Endothelial cell of umbilical vein (primary cell): ENCODE results near the gene SPACDR. TPM values are rescaled to one million over a fixed set of nuclear protein-coding genes. Genes with fewer than 3 reads are reported as not detected.

ENCODE experiments used
- BruUV-seq: library from RNA; stranded (reverse); fragments of 400-500 nt; replicated peaks from 2 replicates; lab custom pipeline; 2021; lab: Mats Ljungman, UMichigan
- CTCF ChIA-PET: fragments of 300-600, 350-600 bp; sonication (Branson Sonifier 250); formaldehyde crosslinking; loops from one replicate; lab custom pipeline; 2021; ENCODE audit warnings: antibody characterized with exemption, inconsistent platforms; lab: Charles Lee
- POLR2A ChIA-PET: fragments of 300-600, 350-600 bp; sonication (Branson Sonifier 250); formaldehyde crosslinking; loops from one replicate; lab custom pipeline; 2021; ENCODE audit warnings: antibody characterized with exemption, inconsistent platforms; lab: Charles Lee
- DNase-seq: peaks from one replicate; pipeline ENCODE4 v3.0.0-alpha.2; 2011; ENCODE audit warnings: low read depth, low spot score
- FAIRE-seq: peaks from 2 replicates; lab custom pipeline; 2011; peaks lifted over from hg19 to GRCh38; lab: Jason Lieb, UNC
- H2AFZ ChIP-seq: 2 replicates; pipeline ENCODE4 v1.6.0; 2012; ENCODE audit warnings: low read depth, low read length, control low read depth, inconsistent platforms
- H3K27ac ChIP-seq: 2 replicates; pipeline ENCODE4 v1.5.1; 2011; ENCODE audit warnings: low read depth, mild to moderate bottlenecking, control low read depth, low read length, moderate library complexity; ENCODE audit not compliant: insufficient read depth
- H3K27me3 ChIP-seq, 2 experiments: 2 replicates each; pipeline versions ENCODE4 v1.6.0 to v1.6.1; 2011; ENCODE audit warnings: low read length in 2 of 2, mixed read lengths in 1 of 2; ENCODE audit not compliant: control insufficient read depth in 2 of 2, insufficient read depth in 2 of 2
- H3K36me3 ChIP-seq, 2 experiments: 2 replicates in 1 of 2; 3 replicates in 1 of 2; pipeline ENCODE4 v1.5.1; 2011; ENCODE audit warnings: low read length in 2 of 2, mild to moderate bottlenecking in 1 of 2, moderate library complexity in 1 of 2; ENCODE audit not compliant: control insufficient read depth in 2 of 2, insufficient read depth in 2 of 2; ENCODE audit errors: extremely low read depth in 1 of 2
- H3K4me1 ChIP-seq: 3 replicates; pipeline ENCODE4 v1.5.1; 2011; ENCODE audit warnings: mild to moderate bottlenecking, low read length; ENCODE audit not compliant: control insufficient read depth, insufficient read depth; ENCODE audit errors: extremely low read depth
- H3K4me2 ChIP-seq: 2 replicates; pipeline ENCODE4 v1.6.1; 2011; ENCODE audit warnings: low read length, control low read depth, mixed read lengths; ENCODE audit not compliant: insufficient read depth
- H3K4me3 ChIP-seq, 3 experiments: fragments of 200-600 bp in 1 of 3; sonication (generic), shearing (Covaris generic) in 1 of 3; replicated peaks in 1 of 3; 2 replicates each; pipeline ENCODE4 v1.5.1; 2011 to 2016; ENCODE audit warnings: control low read depth in 3 of 3, low read length in 3 of 3, mild to moderate bottlenecking in 2 of 3, inconsistent platforms in 1 of 3, low read depth in 1 of 3, moderate library complexity in 1 of 3; ENCODE audit not compliant: insufficient read depth in 1 of 3
- H3K79me2 ChIP-seq: 2 replicates; pipeline ENCODE4 v1.6.0; 2012; ENCODE audit warnings: low read length, inconsistent platforms; ENCODE audit not compliant: control insufficient read depth, insufficient read depth
- H3K9ac ChIP-seq: replicated peaks from 2 replicates; pipeline ENCODE3; 2011; ENCODE audit warnings: low read length, control low read depth; ENCODE audit not compliant: insufficient read depth; ENCODE audit errors: extremely low read depth
- H3K9me1 ChIP-seq: replicated peaks from 3 replicates; pipeline ENCODE4 v1.6.0; 2011; ENCODE audit warnings: mild to moderate bottlenecking, low read length; ENCODE audit not compliant: control insufficient read depth, insufficient read depth; ENCODE audit errors: extremely low read depth
- H3K9me3 ChIP-seq: replicated peaks from 2 replicates; pipeline ENCODE4 v1.5.1; 2012; ENCODE audit warnings: low read length, inconsistent platforms; ENCODE audit not compliant: control insufficient read depth, insufficient read depth
- H4K20me1 ChIP-seq: replicated peaks from 2 replicates; pipeline ENCODE3; 2011; ENCODE audit warnings: mild to moderate bottlenecking, low read length; ENCODE audit not compliant: control insufficient read depth, insufficient read depth; ENCODE audit errors: extremely low read depth
- EZH2 ChIP-seq: IDR thresholded peaks from 2 replicates; pipeline ENCODE4 v1.6.1; 2012; ENCODE audit warnings: borderline replicate concordance, low read depth, mild to moderate bottlenecking, moderate library complexity, low read length, inconsistent platforms; ENCODE audit not compliant: severe bottlenecking
- FOS ChIP-seq: IDR thresholded peaks from 2 replicates; pipeline ENCODE4 v1.6.1; 2011; ENCODE audit warnings: mild to moderate bottlenecking, low read length, moderate library complexity, borderline replicate concordance; ENCODE audit not compliant: insufficient read depth
- GATA2 ChIP-seq: IDR thresholded peaks from 2 replicates; pipeline ENCODE4 v1.7.0; 2011; ENCODE audit warnings: low read depth, mild to moderate bottlenecking, moderate library complexity, mixed read lengths, low read length; ENCODE audit not compliant: insufficient read length, insufficient read depth
- JUN ChIP-seq: IDR thresholded peaks from 2 replicates; pipeline ENCODE4 v1.6.1; 2011; ENCODE audit warnings: borderline replicate concordance, low read depth; ENCODE audit not compliant: insufficient read length, insufficient read depth
- MYC ChIP-seq: IDR thresholded peaks from one replicate; pipeline ENCODE4 v1.6.1; 2011; ENCODE audit warnings: mild to moderate bottlenecking, low read depth, low read length
- POLR2A ChIP-seq: IDR thresholded peaks from 2 replicates; pipeline ENCODE4 v1.6.1; 2012; ENCODE audit warnings: low read depth, mild to moderate bottlenecking, control low read depth, low read length
- POLR2AphosphoS5 ChIP-seq: IDR thresholded peaks from 2 replicates; pipeline ENCODE4 v1.6.1; 2012; ENCODE audit warnings: low read depth, mild to moderate bottlenecking, control low read depth, low read length, moderate library complexity; ENCODE audit not compliant: insufficient read depth
- dilution Hi-C: fragments of 300-500 bp; cut with MboI; formaldehyde crosslinking; loops from one replicate; pipeline ENCODE4 v1.15.0; 2019; ENCODE audit warnings: low sequenced_read_pairs; ENCODE audit not compliant: extremely low pct_ligation_motif_present
- intact Hi-C: fragments of 100-400 bp; cut with micrococcal nuclease; formaldehyde crosslinking; loops from one replicate; pipeline ENCODE4 v1.10.0; 2022
- polyA plus RNA-seq, 4 experiments: library from polyadenylated mRNA; depleted of rRNA in 3 of 4; stranded (reverse) in 3 of 4; unstranded in 1 of 4; fragments of >200 nt; gene quantifications; 2 replicates each; pipeline versions ENCODE4 v1.2.1 to v1.2.3, GENCODE V29; 2011 to 2012; ENCODE audit warnings: missing spikeins in 1 of 4
- total RNA-seq: library from RNA; stranded (reverse); gene quantifications from 2 replicates; pipeline ENCODE4 v1.2.3, GENCODE V29; 2021
- TF ChIP-seq, protein P1 (sequence below), 2 donors: IDR thresholded peaks; 1 replicate in 1 of 2; 2 replicates in 1 of 2; pipeline ENCODE4 v1.5.1; 2011; ENCODE audit warnings: low read length in 2 of 2, mild to moderate bottlenecking in 2 of 2, moderate library complexity in 2 of 2, control low read depth in 1 of 2, inconsistent platforms in 1 of 2, low read depth in 1 of 2; ENCODE audit not compliant: insufficient read depth in 1 of 2; ENCODE audit errors: extremely low read depth in 1 of 2
- TF ChIP-seq, protein P2 (sequence below): IDR thresholded peaks from 2 replicates; pipeline ENCODE4 v1.6.1; 2011; ENCODE audit not compliant: insufficient read depth, insufficient read length

SPACDR gene
- total and polyA plus RNA-seq, 2 donors (not counting 3 experiments of a cell fraction or from before 2014, with no cell fraction given), result 1.6 to 4.1 TPM

DNA sequence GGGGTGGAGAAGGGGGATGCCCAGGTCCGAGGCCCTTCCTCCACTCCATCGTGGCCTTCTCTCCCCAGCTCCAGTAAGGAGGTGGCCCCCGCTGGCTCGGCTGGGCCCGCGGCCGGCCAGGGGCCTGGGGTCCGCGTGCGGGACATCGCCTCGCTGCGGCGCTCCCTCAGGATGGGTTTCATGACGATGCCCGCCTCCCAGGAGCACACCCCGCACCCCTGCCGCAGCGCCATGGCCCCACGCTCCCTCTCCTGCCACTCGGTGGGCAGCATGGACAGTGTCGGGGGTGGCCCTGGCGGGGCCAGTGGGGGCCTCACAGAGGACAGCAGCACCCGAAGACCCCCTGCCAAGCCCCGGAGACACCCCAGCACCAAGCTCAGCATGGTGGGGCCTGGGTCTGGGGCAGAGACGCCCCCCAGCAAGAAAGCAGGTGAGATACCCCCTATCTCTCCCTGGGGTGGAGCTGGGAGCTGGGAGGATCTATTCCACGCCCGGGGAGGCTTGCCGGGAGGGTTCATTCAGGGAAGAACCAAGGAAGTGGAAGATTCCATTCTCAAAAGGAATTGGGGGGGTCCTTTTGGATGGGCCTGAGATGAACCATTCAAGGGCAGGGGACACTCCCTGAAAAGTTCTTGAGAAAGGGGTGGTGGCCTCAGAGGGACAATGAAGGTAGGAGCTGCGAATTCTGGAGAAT is 22.8 kb upstream of the SPACDR start:
- Histone ChIP-seq H3K4me1 (peaks cover 12% of the 10 kb centered on the region), H3K27ac (no peak overlapping the region), H3K4me2 (no peak overlapping the region), H3K4me3 (no peak overlapping the region), H3K36me3 (no peaks in the 10 kb centered on the region), H3K9me1 (no peaks in the 10 kb centered on the region), H3K79me2 (no peaks in the 10 kb centered on the region), H3K27me3 (no peaks in the 10 kb centered on the region), H3K9ac (no peak overlapping the region), H4K20me1 (no peaks in the 10 kb centered on the region), H3K9me3 (no peaks in the 10 kb centered on the region), H2AFZ (no peak overlapping the region)
- dilution Hi-C loops (no loop called here), intact Hi-C loops (no loop called here)
- no TSS peak for BruUV-seq
- no peak for FAIRE-seq
- TF ChIP-seq GATA2 (no peak), MYC (no peak), EZH2 (no peak), POLR2A (no peak), JUN (no peak), FOS (no peak), POLR2AphosphoS5 (no peak)
- TF ChIP-seq, protein P1, sequence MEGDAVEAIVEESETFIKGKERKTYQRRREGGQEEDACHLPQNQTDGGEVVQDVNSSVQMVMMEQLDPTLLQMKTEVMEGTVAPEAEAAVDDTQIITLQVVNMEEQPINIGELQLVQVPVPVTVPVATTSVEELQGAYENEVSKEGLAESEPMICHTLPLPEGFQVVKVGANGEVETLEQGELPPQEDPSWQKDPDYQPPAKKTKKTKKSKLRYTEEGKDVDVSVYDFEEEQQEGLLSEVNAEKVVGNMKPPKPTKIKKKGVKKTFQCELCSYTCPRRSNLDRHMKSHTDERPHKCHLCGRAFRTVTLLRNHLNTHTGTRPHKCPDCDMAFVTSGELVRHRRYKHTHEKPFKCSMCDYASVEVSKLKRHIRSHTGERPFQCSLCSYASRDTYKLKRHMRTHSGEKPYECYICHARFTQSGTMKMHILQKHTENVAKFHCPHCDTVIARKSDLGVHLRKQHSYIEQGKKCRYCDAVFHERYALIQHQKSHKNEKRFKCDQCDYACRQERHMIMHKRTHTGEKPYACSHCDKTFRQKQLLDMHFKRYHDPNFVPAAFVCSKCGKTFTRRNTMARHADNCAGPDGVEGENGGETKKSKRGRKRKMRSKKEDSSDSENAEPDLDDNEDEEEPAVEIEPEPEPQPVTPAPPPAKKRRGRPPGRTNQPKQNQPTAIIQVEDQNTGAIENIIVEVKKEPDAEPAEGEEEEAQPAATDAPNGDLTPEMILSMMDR (IDR thresholded peaks at IDR 0.05; ENCODE audit: extremely low read depth in 1 of 2, insufficient read depth in 1 of 2, low read depth in 1 of 2, low read length in 2 of 2), result no peak
- TF ChIP-seq, protein P2, sequence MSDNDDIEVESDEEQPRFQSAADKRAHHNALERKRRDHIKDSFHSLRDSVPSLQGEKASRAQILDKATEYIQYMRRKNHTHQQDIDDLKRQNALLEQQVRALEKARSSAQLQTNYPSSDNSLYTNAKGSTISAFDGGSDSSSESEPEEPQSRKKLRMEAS, result no peak
- CTCF ChIA-PET, result interaction anchor here (1.3 to 3.0 kb wide), 2 partner anchors 12 to 73 kb away, joined by 4 to 22 read pairs; no protein-coding TSS in a partner anchor
- POLR2A ChIA-PET, result no interaction called here
- DNase-seq, result no peak
